Right atrium auricular region (tissue), 2 donors: Measurements from ENCODE around the gene MTSS2. TPM values are rescaled to one million over a fixed set of nuclear protein-coding genes. Genes with fewer than 3 reads are reported as not detected.
A peak's percentile ranks its signal among the peaks of the same experiment; 100 is the strongest.

Experiments used
- DNase-seq: peaks from one replicate; pipeline ENCODE4 v3.0.0-alpha.2; 2019; ENCODE audit warnings: low spot score
- H3K27ac ChIP-seq, 2 donors: fragments of 200-600 bp; sonication (generic); 1 replicate in 1 of 2; 2 replicates in 1 of 2; pipeline ENCODE4 v1.5.1; 2016 to 2019
- H3K27me3 ChIP-seq, 2 donors: fragments of 200-600 bp; sonication (generic); one replicate each; pipeline versions ENCODE4 v1.5.1 to v1.6.0; 2017 to 2019
- H3K36me3 ChIP-seq: fragments of 200-600 bp; sonication (generic); one replicate; pipeline ENCODE4 v1.5.1; 2016
- H3K4me1 ChIP-seq, 2 donors: fragments of 200-600 bp; sonication (generic); one replicate each; pipeline versions ENCODE4 v1.5.1 to v1.6.0; 2017 to 2019
- H3K4me3 ChIP-seq, 2 donors: fragments of 200-600 bp; sonication (generic); 1 replicate in 1 of 2; 2 replicates in 1 of 2; pipeline ENCODE4 v1.5.1; 2017 to 2019; ENCODE audit warnings: mild to moderate bottlenecking in 1 of 2, moderate library complexity in 1 of 2
- H3K9me3 ChIP-seq, 2 donors: fragments of 200-600 bp; sonication (generic); one replicate each; pipeline ENCODE4 v1.5.1; 2019
- total RNA-seq, 2 donors: library from RNA; depleted of rRNA; stranded (reverse); fragments of >200 nt; gene quantifications; one replicate each; pipeline ENCODE4 v1.1.0, GENCODE V29; 2016
- TF ChIP-seq, protein P1 (sequence below), 2 donors: fragments of 200-600 bp; sonication (generic); IDR thresholded peaks; one replicate each; pipeline ENCODE4 v1.5.1; 2019; ENCODE audit warnings: antibody characterized with exemption in 2 of 2

MTSS2 gene
- total RNA-seq, 2 donors from 2014 or later: 35.3 to 44.7 TPM

DNA sequence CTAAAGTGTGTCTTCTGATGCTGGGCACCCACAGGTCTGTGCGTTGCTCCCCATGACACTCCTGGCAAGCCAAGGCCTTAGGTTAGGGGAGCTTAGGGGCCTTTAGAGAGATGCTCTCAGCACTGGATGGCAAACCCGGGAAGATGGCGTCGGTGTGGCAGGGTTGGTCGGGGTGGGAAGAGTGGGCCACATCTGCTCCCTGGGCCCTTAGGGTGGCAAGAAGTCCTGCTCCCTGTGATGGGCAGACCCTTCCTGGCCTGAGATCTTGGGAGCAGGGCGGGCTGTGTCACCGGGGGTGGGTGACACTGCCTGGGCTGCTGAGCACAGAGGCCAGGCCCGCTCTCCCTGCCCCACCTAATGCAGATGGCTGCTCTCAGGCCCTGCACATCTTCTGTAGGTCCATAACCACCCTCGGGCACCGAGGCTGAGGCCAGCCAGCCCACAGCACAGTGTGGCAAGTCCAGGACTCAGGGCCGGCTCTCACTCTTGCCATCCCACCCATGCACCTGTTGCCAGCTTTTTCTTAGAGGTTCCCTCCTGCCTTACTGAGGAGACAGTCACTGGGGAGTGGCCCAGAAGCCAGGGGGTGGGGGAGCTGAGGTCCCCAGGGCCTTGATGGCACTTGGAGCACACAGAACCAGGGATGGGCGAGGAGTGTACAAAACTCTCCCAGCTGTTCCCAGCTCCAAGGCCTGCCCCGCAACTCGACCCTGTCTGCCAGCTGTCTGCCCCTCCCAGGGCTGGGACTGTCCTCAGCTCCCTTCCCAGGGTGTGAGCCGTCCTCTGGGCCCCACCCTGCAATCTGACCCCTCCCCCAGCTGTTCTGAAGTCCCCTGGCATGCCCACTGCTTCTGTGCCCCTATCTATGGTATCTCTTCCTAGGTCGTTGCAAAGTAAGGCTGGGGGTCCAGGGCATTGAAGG is 4.4 kb upstream of the MTSS2 start:
- Histone ChIP-seq H3K36me3 (no peaks in the 10 kb centered on the region), H3K4me3 (no peak overlapping the region), H3K27me3 (no peaks in the 10 kb centered on the region), H3K9me3 (no peaks in the 10 kb centered on the region), H3K27ac (peak overlapping the region; percentile 85 to 93), H3K4me1 (peaks cover 0 to 92% of the 10 kb centered on the region in 2 donors)
- TF ChIP-seq, protein P1, sequence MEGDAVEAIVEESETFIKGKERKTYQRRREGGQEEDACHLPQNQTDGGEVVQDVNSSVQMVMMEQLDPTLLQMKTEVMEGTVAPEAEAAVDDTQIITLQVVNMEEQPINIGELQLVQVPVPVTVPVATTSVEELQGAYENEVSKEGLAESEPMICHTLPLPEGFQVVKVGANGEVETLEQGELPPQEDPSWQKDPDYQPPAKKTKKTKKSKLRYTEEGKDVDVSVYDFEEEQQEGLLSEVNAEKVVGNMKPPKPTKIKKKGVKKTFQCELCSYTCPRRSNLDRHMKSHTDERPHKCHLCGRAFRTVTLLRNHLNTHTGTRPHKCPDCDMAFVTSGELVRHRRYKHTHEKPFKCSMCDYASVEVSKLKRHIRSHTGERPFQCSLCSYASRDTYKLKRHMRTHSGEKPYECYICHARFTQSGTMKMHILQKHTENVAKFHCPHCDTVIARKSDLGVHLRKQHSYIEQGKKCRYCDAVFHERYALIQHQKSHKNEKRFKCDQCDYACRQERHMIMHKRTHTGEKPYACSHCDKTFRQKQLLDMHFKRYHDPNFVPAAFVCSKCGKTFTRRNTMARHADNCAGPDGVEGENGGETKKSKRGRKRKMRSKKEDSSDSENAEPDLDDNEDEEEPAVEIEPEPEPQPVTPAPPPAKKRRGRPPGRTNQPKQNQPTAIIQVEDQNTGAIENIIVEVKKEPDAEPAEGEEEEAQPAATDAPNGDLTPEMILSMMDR (IDR thresholded peaks at IDR 0.05): no peak
- DNase-seq: no peak

DNA sequence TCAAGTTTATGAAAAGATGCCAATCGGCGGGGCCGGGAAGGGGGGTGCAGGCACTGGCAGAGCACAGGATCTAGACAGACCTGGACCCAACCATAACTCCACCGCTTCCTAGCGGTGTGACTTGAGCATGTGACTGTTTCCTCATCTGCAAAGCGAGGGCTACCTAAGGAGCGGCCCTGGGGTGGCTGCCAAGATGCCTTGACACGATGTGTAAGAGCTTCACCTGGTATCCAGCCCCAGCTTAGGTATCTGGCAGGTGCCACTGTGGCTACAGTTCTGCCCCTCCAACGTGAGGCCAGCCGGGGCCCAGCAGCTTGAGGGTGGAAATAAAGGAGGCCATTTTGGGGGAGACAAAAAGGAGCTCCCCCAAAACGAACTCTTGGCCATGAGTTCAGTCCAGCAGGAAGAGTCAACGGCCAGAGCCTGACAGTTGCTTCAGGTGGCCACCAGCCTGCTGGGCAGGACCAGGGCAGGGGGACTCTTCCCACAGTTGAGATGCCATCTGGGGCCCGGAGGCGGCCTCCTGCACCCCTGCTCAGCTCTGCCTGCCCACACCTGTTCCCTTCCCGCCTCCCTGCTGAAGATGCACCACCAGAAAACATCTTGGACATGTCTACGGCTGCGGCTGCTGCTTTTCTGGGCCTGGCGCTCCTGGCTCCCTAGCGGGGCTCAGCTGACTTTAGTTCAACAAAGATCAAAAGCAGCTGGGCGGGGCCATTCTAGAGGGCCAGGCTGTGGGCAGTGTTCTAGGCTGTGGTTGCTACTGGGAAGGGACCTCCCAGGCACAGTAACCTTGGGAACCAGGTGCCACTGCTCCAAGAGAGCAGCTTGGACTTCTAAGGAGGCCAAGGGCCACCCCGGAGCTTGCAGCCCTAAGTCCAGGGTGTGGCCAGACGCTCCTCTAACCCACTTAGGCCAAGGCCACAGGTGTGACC is 3.4 kb upstream of the MTSS2 start:
- TF ChIP-seq, protein P1 (IDR thresholded peaks at IDR 0.05): no peak
- H3K4me3 ChIP-seq: no peak overlapping the region
- no peaks in the 10 kb centered on the region for H3K27me3 ChIP-seq
- no peaks in the 10 kb centered on the region for H3K9me3 ChIP-seq
- peaks cover 0 to 92% of the 10 kb centered on the region in 2 donors for H3K4me1 ChIP-seq
- DNase-seq: no peak
- peak overlapping the region; percentile 85 to 93 for H3K27ac ChIP-seq
- H3K36me3 ChIP-seq: no peaks in the 10 kb centered on the region

DNA sequence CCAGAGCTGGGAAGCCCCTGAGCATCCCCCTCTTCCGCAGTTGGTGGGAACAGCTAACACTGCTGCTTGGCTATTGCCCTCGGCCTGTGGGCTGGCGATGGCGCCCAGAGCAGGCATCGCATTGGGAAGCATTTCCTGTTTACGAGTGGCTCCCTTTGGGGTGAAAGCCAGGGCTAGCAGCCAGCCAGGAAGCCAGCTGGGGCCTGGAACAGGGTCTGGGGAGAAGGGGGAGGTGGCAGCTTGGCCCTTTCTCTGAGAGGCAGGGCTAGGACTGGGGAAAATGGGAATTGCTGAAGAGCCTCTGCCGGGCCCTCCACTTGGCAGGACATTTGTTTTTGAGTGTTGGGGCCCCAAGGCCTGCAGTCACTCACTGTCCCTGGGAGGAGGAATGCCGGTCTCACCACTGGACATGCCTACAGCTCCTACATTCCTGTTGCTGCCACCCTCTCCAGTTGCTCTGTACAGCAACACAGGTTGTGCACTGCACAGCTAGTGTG is 2.4 kb upstream of the MTSS2 start:
- peaks cover 0 to 92% of the 10 kb centered on the region in 2 donors for H3K4me1 ChIP-seq
- TF ChIP-seq, protein P1 (IDR thresholded peaks at IDR 0.05): no peak
- H3K27ac ChIP-seq: peak overlapping the region; percentile 85 to 93
- H3K36me3 ChIP-seq: no peaks in the 10 kb centered on the region
- no peaks in the 10 kb centered on the region for H3K9me3 ChIP-seq
- DNase-seq: no peak
- H3K27me3 ChIP-seq: no peaks in the 10 kb centered on the region
- no peak overlapping the region for H3K4me3 ChIP-seq

DNA sequence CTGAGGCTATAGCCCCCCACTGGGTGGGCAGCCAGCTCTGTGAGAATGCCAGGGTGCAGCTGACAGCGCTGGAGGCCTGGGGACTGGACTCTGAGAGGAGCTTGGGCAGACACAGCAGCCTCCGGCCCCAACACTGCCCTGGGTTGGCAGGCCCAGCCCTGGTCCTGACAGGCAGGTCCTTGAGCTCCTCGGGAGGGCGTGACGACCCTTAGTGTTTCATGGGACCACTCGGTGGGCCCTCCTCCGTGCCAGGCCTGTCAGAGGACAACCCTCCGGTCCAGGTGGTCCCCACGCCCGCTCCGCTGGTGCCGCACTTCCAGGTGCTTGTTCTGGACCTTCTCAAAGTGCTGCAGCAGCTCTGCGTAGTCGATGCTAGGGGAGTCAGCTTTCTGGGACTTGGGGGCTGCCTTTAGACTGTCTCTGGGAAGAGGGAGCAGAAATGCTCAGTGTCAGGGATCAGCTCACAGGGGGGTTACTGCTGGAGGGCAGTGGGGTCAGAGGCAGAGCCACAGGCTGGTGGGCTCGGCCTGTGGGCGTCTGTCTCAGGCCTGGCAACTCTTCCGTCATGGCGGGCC is 1.9 kb upstream of the MTSS2 start:
- Histone ChIP-seq H3K27me3 (no peaks in the 10 kb centered on the region), H3K4me3 (no peak overlapping the region), H3K27ac (peak overlapping the region; percentile 85 to 93), H3K9me3 (no peaks in the 10 kb centered on the region), H3K4me1 (peaks cover 0 to 92% of the 10 kb centered on the region in 2 donors), H3K36me3 (no peaks in the 10 kb centered on the region)
- TF ChIP-seq, protein P1 (IDR thresholded peaks at IDR 0.05): no peak
- no peak for DNase-seq

DNA sequence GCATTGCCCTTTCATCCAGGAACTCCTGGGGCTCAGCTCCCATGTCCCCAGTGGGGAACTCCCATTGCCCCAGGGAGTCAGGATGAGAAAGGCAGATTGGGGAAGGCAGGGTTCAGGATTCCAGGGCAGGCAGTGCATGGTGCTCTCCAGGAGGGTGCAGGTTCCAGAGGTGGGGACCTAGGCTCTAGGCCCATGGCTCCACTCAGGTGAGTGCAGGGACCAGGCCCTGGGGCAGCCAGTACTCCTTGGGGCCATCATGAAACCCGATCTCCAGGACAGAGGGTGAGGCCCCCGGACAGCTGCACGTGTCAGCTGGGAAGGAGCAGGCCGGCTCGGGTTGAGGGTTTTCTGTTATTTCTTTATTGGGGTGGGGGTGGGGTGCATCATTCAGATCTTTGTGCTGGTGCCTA is 1.3 kb upstream of the MTSS2 start:
- H3K4me3 ChIP-seq: no peak overlapping the region
- DNase-seq: no peak
- peaks cover 0 to 92% of the 10 kb centered on the region in 2 donors for H3K4me1 ChIP-seq

More for the DNA sequence above, 1.3 kb upstream of the MTSS2 start:
- TF ChIP-seq, protein P1 (IDR thresholded peaks at IDR 0.05): no peak
- H3K9me3 ChIP-seq: no peaks in the 10 kb centered on the region
- H3K36me3 ChIP-seq: no peaks in the 10 kb centered on the region
- no peaks in the 10 kb centered on the region for H3K27me3 ChIP-seq
- H3K27ac ChIP-seq: peak overlapping the region; percentile 85 to 93
